Stimulated activated CD4-positive, alpha-beta T cell treated with anti-CD3 and anti-CD28 coated beads, Interleukin-1b, Interleukin-23, amount 100 ng/mL, for 4 hours (primary cell): ENCODE measurements around the gene PRAC1.

Experiments
- DNase-seq, 2 donors: peaks; one replicate each; pipeline ENCODE4 v3.0.0-alpha.2; 2020; ENCODE audit warnings: low read depth in 2 of 2

Gene PRAC1

DNA sequence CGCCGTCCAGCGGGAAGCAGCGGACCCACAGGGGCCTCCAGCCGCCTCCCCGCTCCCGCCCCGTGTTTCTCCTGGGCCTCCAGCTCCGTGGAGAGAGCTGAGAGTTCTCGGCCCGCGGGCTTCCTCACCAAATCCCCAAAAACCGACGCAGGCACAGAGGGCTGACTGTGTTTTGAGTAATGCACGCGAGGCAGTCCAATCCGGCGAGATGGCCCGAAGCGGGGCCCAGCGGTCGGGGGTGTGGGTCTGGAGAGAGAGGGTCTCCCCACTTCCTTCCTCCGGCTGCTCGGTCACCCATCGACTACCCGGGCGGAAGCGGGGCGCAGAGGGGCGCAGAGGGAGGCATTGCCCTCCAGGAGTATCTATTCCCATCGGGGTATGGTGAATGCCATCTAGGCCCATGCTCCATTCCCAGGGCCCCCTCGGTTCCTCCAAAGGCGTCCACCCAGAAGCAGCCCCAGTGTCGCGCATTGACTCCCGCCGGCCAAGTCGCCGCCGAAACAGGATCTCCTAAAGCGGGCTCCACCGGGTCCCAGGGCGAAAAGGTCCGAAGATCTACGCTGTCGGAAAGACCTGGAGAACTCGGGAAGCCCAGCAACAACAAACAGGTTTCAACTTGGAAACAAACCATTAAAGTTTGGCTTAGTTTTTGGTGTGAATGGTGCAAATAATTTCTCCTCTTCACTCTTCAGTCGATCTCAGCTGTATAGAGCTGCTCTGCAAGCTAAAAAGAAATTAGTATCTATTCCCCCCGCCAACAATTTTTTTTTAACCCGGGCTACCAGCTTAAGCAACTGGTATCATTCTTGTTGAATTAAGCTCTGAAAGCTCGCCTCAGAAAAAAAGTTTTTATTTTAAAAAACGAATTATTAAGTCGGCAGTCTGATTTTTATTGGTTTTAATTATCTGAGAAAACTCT lies 25.4 kb upstream of the PRAC1 start:
- DNase-seq, result no peak

DNA sequence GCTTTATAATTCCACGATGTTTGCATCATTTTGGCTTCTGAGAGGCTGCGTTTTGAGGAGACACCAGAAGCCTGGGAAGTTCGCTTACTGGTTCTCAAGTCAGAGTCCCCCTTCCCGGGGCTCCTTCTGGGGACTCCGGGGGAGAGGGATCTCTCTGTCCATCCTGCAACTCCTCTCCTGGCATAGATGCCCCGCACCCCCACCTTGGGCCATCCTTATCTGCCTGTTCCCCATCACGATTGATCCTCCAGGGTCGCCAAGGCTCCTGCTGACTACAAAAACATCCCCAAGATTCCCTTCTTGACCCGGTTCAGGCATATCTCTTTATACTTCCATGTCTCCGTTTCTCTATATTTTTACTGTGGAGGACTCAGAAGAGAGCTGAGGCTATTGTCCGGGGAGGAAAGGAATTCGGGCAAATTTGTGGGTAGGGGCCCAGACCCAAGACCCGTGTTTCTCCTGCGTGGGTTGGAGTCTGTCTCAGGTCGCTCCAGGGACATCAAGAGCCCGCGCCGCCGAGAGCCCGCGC lies 24.7 kb upstream of the PRAC1 start:
- no peak for DNase-seq

DNA sequence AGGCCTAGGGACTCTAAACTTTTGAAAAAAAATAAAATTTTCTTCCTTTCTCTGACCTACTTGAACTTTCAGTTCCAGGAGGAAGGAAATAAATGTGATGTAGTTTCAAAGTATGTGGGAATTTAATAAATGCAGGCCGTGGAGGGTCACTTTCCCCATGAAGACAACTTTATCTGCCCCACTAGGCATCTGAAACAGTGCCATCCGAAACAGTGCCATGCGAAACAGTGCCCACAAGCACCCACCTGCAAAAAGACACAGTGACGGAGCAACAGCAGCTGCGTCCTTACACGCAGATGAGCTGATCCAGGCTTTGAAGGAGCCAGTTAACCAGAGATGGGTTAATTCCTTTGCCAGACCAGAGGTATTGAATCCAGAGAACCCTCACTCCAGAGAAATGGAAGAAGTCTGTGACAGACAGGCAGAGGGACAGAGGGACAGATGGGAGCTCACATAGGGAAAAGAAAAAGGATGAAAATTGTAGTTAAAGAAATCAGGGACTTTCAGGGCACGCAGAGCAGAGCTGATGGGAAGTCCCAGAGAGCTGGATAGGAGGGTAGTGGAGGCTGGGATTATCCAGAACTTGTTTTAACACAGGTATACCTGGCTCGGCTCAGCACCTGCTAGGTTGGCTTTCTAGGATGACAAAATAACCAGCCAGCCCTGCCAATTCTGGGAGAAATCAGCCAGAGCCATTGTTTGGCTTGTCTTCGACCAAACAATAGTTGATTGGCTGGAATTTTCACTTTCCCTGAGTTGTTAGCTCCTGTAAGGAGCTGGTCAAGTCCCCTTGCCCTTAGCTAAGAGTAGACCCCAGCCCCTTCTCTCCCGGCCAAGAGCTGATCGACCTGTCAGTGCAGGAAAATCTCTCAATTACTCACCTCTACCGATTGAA lies 23.3 kb upstream of the PRAC1 start:
- DNase-seq, result no peak

DNA sequence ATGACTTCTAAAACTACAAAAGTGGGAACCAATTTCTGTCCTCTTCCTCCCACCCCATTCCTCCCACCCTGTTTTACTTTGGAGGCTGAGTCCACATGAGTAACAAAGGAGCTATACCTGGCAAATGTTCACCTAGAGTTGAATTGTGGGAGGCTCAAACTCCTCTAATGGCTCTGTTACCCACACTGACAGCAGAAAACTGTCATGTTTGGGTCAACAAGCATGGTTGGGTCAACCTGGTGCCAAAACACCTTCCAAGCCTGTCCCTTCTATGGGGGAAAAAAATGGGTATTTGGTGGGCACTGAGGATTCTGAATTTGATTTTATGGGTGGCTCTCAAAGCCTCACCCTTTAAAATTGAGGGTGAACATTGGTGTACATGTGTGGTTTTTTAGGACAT lies 18.2 kb upstream of the PRAC1 start:
- DNase-seq, result no peak

DNA sequence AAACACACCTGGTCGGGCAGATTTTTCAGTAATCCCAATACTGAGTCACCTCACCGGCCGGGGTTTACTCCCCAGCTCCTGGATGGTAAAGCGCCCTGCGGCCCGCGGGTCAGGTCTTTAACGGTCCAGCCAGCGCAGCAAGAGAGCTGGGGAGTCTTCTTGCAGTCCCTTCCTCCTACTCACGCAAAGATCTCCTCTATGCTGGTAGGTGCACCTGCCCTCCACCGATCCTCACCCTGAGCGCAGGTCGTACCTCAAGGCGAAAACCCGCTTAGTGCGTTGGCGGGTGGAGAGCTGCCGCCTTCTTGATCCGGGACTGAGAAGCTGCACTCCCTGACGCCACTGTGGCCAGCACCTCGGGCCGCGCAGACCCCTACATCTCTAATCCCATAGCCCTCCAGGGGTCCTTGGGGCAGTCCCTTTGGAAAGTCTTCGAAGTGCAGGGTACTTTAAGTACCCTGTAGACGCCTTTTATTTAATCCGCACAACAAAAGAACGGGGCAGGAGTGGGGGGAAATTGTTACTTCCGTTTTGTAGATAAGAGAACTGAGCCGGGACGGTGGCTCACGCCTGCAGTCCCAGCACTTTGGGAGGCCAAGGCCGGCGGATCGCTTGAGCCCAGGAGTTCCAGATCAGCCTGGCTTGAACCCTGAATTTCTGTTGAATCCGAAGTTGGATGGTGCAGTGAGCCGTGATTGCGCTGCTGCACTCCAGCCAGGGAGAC lies 16.6 kb upstream of the PRAC1 start:
- no peak for DNase-seq

DNA sequence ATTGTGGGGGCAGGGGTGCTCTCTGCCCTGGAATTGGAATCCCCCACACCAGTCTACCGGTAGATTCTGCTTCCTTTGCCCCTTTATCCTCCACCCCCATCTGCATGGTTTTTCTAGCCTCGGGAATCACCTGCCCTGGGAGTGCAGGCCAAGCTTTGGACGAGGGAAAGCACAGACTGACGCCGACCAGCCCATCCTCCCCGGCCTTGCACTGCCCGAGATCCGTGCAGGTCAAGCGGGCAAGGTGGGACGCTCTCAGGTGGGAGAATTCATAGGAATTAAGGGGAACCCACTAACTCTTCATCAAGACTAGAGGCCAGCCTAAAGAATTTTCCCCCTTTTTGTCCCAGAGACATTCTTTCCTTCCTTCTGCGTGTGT lies 16.1 kb upstream of the PRAC1 start:
- DNase-seq, result no peak

DNA sequence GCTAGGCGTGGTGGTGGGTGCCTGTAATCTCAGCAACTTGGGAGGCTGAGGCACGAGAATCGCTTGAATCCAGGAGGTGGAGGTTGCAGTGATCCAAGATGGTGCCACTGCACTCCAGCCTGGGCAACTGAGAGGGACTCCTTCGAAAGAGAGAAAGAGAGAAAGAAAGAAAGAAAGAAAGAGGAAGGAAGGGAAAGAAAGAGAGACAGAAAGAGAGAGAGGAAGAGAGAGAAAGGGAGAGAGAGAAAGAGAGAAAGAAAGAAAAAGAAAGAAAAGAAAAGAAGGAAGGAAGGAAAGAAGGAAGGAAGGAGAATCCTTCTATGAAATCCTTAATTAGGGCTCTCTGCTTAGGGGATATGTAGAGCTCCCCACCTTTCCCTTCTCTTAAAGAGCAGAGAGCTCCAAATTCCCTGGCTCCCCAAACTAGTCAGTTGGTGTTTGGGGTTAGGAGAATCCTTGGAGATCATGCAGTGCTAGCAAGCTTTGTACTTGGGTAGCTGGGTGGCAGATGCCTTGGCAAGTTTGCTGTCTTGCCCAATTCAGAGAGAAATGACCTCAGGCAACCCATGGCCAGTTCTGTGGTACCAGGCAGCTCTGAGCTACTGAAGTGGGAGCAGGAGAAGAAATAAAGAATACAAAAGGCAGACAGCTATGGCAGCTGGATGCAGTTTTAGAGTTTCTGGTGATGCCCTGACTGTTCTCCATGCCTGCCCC lies 15.2 kb upstream of the PRAC1 start:
- no peak for DNase-seq

DNA sequence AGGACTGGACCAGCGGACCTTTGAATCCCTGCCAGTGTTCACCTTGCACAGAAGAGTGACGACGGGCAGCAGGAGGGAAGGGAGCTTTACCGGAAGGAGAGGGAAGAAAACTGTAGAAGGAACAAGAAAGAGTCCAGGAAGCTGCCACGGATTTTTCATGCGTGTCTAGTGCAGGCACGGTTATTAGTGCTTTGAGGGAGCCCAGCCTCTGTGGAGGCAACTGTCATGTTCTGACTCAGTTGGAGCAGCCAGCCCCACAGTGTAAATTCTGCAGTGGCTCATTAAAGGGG lies 12.7 kb upstream of the PRAC1 start:
- DNase-seq, result no peak

DNA sequence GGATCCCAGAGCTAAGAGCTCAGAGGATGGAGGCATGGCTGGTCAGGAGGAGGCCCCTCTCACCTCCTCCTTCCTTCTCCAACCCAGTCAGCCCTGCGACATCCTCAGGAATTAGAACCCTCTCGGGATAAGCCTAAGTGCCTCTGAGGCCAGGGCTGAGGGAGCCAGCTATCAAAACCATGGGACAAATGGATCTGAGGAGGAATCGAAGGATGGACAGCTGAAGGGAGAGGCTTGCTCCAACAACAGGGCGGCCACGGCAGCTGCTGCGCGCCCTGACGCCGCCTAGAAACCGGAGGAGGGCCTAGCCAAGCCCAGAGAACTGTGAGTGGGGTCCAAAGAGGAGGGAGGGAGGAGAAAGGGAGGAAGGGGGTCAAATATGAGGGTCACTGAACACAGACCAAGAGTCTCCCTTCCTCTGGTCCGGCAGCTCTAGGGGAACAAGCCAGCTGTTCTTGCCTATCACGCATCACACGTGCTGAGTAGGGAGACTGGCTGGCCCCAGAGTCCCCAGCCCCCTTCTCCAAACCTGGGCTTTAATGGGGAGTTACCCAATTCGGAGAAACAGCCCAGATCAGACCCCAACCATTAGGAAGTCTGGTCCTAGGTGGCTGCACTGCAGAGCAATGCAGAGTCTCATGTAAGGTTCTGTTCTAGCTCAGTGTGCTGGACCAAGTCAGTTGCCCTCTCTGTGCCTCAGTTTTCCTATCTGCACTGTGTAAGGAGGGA lies 12.2 kb upstream of the PRAC1 start:
- no peak for DNase-seq

DNA sequence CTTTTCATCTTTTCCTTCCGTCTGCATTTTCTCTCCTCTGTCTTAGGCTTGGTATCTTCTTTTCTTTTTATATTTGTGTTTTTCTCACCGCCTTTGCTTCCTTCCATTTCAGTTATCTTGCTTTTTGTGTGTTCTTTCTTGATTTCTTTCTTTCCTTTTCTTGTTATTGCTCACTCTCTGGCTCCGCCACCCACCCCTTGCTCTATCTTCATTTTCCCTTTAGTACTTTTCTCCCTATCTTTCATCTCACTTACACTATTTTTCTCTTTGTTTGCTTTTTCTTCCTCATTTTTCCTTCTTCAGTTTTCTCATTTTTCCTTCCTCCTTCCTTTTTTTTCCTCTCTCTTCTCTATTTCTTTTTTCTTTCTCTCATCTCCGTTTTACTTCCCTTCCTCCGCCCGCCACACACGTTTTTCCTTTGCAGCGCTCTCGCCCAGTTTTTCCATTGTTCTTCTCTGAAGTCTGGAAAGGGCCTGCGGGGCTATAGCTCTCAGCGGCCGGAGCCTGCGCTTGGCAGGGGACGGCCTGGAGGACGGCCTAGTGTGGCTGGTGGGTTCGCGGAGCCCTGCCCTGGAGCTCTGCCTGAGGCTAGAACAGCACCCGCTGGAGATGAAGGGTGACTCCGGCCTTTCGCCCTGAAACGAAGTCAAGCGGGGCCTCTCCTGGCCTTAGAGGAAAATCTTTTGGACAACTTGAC lies 11.5 kb upstream of the PRAC1 start:
- no peak for DNase-seq

DNA sequence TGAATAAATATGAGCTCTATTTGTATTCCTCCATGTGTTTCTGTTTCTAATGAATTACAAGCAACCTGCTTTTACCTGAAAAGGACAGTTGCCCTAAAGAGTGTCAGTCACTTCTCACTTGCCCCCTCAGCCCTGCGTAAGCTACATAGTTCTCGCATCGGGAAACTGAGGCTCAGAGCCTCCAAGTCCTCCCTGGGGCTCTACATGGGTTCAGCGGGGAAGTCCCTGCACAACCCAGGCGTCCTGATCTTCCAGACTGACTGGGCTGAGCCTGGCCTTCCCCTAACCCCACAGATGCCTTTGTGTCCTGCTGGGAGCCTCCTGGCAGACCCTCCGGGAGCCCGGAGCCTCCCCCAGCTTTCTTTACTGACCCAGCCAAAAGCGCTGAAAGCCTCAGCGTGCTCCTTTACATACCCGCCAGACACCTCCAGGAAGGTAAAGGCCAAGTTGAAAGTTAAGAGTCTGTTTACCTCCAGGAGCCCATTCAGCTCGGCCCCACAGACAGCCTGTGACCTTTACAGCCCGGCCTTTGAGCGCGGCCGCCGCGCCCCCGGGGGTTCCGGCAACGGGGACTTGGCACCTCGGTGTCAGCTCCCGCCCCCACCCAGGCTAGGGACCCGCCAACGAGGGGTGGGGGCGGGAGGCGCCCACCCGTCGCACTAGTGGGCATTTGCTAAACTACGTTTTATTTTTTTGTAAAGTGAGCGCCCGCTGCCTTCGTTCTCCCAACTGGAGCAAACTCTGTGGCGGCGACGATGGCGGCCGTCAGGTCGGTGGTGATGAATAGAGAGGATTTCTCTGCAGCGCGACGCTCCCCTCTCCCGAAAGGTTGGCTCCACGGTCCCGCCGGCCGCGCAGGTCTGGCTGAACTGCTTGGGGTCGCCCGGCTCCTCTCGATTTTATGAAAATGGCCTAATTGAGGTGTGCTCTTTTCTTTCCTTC lies 10.6 kb upstream of the PRAC1 start:
- no peak for DNase-seq

DNA sequence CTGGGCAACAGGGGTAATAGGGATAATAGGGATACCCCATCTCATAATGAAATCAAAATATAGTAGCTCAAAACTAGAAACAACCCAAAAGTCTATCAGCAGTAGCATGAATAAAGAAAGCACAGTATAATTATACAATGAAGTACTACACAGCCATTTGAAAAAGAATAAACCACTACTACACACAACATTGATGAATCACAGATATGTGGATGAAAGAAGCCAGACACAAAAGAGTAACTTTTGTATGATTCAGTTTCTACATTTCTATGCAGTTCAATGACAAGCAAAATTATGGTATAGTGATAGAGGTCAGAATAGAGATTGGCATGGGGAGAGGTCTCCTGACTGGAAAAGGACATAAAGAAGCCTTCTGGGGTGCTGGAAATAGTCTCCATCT lies 9.0 kb upstream of the PRAC1 start:
- no peak for DNase-seq

DNA sequence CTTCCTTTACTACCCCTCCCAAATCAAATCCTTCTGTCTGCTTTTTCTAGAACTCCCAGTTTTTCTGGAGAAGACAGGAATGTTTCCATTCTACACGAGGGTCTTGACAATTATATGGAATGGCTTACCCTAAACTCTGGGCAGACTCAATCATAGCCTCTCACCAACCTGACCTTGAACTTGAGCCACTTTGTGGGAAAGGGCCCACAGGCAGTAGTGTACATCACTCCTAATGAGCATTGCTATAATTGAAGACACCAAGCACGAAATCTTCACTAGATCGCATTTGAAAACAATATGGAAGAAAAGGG lies 7.9 kb upstream of the PRAC1 start:
- DNase-seq, result no peak

DNA sequence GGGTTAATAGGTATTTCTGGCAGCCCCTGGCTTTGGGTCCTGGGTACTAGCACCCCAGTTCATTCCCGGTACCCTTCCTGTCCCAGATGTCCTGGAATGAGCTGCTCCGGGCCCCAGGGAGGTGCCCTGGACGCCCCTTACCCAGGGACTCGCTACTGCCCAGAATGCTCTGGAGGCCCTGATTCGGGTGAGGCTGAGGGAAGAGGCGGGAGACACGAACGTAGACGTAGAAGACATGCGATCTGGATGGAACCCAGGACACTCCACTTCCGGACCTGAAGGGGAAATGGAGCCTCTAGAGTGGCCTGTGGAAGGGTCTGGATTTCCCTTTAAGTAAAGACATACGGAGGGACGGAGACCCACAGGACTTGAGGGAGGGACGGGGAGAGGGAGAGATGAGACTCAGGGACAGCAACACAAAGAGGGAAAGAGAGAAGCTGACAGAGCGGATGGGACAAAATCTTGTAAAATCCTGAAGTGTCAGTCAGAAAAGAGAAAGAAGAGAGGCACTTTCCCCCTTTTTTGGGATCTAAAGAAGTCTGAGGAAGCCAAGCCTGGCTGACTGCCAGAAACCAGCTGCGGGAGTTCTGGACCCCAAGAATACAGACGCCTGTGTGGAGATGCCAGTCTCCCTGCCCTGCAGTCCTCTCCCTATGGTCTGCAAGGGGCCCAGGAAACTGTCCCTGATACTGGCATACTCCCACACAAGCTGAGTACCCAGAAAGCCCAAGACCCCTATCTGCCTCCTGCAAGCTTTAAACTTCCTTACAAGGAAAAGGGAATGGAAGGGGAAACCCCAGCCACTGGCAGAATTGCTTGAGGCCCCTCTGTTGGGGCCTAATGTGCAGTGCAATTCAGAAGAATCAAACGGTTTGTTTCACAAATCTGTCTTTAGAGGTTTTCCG lies 7.3 kb upstream of the PRAC1 start:
- no peak for DNase-seq

DNA sequence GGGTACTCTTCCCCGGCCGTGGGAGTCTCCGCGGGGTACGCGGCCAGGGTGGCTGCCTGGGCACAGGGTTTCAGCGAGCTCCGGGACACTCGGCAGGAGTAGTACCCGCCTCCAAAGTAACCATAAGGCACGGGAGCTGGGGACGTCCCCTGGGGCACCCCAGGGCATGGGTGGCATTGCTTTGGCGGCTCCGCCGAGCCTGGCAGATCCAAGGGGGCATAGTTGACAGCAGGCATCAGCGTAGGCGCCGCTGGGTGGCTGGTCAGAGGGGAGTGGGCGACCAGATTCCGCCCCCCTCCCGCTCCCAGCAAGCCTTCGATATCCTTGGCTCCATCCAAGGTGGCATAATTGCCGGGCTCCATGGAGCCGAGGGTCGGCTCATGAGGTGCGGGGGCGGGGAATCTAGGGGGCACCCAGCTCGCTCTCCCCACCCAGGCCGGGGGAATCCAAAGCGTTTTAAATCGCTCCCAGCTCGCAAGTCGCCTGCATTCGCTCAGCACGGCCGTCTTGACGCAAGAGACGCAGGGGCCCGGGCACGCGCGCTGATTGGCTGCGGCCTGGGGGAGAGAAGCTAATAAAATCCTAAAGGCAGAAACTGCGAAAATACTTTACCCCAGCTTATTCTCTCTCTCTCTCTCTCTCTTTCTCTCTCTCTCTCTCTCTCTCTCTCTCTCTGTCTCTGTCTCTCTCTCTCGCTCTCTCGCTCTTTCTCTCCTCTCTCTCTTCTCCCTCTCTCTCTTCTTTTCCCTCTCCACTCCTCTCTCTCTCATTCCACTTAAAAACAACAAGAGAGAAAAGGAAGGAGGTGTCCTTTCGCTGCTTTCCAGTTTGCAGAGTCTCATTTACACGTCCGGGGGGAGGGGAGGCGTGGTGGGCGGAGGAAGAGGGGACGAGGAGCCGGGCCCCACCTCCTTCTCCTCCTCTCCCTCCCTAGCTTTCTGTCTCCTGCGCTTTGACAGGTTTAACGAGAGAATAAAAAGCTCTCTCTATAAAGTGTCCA lies 6.2 kb upstream of the PRAC1 start, which contains the start of gene HOXB13:
Gene HOXB13 (minus strand): TSS at position 519 of the 1,000 bp plus-strand sequence. CDS start 157 bp downstream, at position 362.
- peak in 1 of 2 donors; percentile 41 for DNase-seq

DNA sequence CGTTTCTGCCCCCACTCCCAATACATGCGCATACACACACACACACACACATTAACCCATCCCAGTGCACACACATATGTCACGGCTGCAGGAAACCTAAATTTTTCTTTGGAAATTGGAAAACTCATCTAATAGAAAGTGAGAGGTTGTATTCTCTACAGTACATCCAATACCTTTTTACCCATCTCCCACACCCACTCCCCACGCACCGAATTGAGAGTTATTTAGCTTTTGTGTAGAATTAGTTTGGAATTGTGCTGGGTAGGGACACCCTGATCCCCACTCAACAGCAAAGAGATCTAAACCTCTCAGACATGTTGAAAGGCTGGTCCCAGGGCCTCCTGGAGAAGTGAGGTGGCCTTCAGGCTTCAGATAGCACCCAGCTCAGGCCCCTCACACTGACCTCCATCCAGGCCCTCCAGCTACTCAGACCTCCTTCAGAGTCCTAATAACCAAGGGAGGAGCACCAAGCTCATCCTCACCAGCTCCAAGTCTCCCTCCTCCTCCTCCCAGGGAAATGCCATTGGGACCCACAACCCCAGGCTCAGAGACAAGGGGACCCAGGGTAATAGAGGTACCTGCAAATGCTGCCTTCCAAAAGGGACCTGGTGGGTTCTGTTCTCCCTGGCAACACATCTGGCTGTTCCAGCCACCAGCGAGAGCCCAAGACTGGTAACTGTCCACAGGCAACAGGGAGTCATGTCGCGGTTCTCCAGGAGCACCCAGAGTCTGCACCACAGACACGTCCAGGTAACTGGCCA lies 5.3 kb upstream of the PRAC1 start:
- no peak for DNase-seq
